Activated T-cell treated with anti-CD3 and anti-CD28 coated beads for 4 hours (primary cell): ENCODE results near the gene CFAP251.
A peak's percentile ranks its signal among the peaks of the same experiment; 100 is the strongest.
"Not testable (repeated sequence)": the region's sequence is repeated elsewhere in the genome, so short reads cannot be mapped to it uniquely, and the experiment has no call there.

Experiments
- DNase-seq: peaks from one replicate; pipeline ENCODE4 v3.0.0-alpha.2; 2020

The CFAP251 gene

DNA sequence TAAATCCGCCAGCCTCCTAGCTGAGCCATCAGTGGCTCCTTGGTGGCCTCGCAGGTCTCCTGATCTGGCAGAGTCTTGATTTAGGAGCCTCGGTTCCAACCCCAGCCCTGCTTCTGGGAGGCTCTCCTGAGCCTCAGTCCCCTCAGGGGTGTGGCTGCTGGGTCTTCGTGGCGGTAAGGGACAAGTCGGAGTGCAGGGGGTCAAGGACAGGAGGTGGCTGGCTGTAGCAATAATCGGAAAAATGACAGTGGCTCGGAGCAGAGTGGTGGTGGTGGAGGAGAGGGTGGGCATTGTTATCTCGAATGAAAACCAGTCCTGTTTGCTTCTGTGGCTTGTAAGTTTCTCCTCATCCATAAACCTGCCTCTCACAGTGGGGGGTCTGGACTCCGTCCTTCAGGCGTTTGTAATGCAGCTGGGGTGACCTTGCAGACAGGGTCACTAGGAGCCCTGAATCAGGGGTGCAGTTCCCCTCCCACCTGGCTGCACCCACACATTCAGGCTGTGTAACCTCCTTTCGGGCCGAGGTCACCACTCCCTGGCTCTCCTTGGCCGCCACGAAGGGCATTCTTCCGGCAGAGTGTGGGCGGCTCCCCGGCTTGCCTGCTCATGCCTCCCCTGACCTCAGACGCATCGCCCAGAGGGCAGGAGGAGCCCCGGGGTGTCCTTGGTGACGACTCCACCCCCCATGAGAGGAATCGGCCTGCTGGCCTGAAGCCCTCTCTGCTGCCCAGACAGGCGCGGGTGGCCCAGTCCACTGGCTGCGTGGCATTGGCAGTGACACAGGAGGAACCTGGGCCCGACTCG is 111.4 kb downstream of the CFAP251 start:
- no peak for DNase-seq

GRCh38 chr12:122030424-122031035 is 112.1 kb downstream of the CFAP251 start:
- DNase-seq, result no peak

- DNase-seq, result peak; percentile 39
Measured at GRCh38 chr12:122031342-122032216, 113.2 kb downstream of the CFAP251 start.

GRCh38 chr12:122032580-122032979 is 114.2 kb downstream of the CFAP251 start:
- no peak for DNase-seq

GRCh38 chr12:122035292-122035691 is 116.9 kb downstream of the CFAP251 start:
- no peak for DNase-seq

DNA sequence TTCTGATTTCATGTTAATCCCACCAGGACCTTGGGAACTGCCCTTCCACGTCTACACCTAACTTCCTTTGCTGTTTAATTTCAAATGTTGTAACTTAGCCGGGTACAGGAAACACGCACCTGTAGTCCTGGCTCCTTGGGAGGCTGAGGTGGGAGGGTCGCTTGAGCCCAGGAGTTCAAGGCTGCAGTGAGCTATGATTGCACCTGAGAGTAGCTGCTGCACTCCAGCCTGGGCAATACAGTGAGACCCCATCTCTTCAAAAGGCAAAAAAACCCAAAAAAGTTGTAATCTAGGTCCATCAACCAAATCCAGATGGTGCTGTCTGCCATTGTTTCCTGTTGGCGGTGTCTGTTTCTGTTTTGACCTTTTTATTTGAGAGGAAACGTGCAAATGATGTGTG is 117.8 kb downstream of the CFAP251 start:
- no peak for DNase-seq

DNA sequence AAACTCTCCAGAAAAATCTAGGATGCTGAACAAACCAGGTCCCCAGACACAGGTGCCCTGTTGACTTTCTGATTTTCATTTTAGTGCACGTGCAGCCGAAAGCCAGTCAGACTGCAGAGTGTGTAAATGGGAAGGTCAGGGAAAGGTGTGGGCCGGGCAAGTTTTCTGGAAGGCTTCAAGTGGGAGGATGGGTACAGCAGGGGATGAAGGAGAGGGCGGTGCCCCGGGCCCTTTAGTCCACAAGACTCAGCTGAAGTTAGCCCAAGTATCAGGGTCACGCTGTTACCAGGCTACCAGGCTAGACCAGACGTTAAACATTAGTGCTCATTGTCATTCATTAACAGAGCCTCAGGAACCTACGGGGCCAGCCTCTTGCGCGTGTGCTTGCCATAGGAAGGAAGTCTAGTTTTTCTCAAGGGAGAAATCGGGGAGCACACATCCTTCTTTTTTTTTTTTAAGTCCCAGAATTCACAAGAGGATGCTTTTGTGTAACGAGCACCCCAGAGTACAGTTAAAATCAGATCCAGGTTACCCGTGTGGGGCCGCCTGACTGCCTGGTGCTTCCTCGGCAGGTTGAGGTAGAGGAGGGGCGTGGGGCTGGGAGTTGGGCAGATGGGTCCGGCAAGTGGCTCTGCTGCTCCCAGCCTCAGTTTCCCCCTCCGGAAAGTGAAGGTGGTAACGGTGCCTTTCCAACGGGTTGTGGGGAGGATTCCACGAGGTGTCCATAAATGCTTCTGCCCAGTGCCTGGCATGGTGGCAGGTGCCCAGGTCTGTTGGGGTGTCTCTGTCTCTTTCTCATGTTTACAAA is 122.4 kb downstream of the CFAP251 start:
- DNase-seq, result no peak

- DNase-seq, result not testable (repeated sequence)
Measured at GRCh38 chr12:122041458-122041857, 123.1 kb downstream of the CFAP251 start.

GRCh38 chr12:122042910-122043309 is 124.5 kb downstream of the CFAP251 start:
- DNase-seq, result no peak

DNA sequence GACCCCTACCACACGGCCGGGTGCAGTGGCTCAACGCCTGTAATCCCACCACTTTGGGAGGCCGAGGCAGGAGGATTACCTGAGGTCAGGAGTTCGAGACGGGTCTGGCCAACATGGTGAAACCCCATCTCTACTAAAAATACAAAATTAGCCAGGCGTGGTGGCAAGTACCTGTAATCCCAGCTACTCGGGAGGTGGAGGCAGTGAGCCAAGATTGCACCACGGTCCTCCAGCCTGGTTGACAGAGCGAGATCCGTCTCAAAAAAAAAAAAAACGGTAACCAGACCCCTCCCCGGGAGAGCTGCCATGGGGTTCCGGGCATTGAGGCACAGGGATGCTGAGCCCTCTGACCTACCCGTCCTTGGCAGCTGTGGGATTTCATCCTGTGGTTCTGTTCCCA is 125.1 kb downstream of the CFAP251 start:
- no peak for DNase-seq

GRCh38 chr12:122045262-122045661 is 126.9 kb downstream of the CFAP251 start:
- DNase-seq, result no peak

GRCh38 chr12:122046145-122046544 is 127.8 kb downstream of the CFAP251 start:
- no peak for DNase-seq

- DNase-seq, result no peak
Measured at GRCh38 chr12:122048151-122048550, 129.8 kb downstream of the CFAP251 start.

- no peak for DNase-seq
Measured at GRCh38 chr12:122049827-122050226, 131.4 kb downstream of the CFAP251 start.

- no peak for DNase-seq
Measured at GRCh38 chr12:122050706-122051105, 132.3 kb downstream of the CFAP251 start.

DNA sequence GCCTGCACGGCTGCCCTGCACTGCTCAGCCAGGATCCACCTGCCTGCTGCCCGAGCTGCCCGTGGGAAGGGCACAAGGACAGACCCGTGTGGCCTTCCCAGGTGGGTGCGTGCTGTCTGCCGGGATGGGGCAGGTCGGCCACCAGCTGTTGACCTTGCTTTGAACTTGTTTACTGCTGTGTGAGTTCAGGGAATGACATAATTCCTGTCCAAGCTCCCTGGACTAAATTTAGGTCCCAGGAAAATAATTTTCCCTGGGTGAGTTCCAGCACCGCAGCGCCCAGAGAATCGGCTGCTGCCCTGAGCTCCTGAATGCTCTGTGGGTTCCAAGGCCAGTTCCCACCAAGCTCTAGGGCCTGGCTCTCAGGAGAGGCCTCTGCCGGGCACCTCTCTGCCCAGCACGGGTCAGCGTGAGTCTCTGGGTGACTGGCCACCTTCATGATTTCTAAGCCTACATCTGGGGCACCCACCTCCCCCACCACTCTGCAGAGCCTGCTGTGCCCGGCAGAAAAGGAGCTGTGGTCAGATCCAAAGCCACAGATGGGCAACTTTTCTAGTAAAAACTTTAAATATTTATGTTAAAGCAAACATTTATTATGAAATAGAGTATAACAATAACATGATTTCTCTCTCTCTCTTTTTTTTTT is 133.0 kb downstream of the CFAP251 start:
- DNase-seq, result no peak

- DNase-seq, result no peak
Measured at GRCh38 chr12:122052285-122052684, 133.9 kb downstream of the CFAP251 start.
